Measurements from ENCODE around the gene TUBB6. TPM values are rescaled to one million over a fixed set of nuclear protein-coding genes. Genes with fewer than 3 reads are reported as not detected.

TUBB6 gene
- total RNA-seq, 4 donors from 2014 or later, result 245 to 506 (median 331) TPM

DNA sequence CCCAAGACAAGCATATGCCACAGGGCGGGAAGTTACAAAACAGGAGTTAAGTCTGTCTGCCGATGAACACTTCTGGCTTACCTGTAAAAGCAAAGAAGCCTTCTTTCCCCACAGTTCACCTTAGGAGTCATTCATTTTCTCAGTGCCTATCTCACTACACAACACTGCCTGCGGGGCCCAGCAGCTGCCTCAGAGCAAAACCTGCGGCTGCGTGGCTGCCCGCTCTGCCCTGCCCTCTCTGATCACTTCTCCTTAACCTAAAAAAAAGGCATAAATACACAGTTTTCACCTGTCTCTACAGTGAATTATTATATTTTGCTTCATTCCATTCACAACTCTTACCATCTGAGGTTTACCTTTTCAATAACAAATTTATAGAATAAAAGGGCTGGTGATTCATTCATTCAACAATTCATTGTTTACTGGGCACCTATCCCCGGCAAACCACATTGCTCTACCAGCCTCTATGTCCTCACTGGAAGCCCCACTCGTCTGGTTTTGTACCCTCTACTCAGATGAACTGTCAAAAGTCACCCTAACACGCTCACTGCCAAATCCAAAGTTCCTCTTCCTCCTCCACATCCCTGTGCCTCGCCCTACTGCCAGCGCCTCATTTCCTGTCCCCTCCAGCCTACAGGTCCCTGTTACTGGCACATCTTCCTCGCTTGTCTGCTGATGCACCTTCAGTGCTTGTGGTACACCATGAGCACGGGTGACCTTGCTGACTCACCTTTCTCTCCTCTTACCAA lies 37.6 kb downstream of the TUBB6 start:
- no peaks in the 10 kb centered on the region for H3K4me1 ChIP-seq
- TF ChIP-seq EP300 (IDR thresholded peaks at IDR 0.05), result no peak
- no peak for TF ChIP-seq POLR2A (IDR thresholded peaks at IDR 0.05)
- TF ChIP-seq, protein P1, sequence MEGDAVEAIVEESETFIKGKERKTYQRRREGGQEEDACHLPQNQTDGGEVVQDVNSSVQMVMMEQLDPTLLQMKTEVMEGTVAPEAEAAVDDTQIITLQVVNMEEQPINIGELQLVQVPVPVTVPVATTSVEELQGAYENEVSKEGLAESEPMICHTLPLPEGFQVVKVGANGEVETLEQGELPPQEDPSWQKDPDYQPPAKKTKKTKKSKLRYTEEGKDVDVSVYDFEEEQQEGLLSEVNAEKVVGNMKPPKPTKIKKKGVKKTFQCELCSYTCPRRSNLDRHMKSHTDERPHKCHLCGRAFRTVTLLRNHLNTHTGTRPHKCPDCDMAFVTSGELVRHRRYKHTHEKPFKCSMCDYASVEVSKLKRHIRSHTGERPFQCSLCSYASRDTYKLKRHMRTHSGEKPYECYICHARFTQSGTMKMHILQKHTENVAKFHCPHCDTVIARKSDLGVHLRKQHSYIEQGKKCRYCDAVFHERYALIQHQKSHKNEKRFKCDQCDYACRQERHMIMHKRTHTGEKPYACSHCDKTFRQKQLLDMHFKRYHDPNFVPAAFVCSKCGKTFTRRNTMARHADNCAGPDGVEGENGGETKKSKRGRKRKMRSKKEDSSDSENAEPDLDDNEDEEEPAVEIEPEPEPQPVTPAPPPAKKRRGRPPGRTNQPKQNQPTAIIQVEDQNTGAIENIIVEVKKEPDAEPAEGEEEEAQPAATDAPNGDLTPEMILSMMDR (IDR thresholded peaks at IDR 0.05), result no peak
- WGBS, 2 donors, result 90 to 92% methylated on average over 13 of the region's 13 CpGs
- no peak overlapping the region for H3K27ac ChIP-seq
- H3K4me3 ChIP-seq, result no peak overlapping the region
- H3K9me3 ChIP-seq, result no peaks in the 10 kb centered on the region
- DNase-seq (ENCODE audit: low spot score in 2 of 2), result no peak
- H3K27me3 ChIP-seq, result no peaks in the 10 kb centered on the region
- peaks cover 7 to 99% (median 20%) of the 10 kb centered on the region in 3 donors for H3K36me3 ChIP-seq

DNA sequence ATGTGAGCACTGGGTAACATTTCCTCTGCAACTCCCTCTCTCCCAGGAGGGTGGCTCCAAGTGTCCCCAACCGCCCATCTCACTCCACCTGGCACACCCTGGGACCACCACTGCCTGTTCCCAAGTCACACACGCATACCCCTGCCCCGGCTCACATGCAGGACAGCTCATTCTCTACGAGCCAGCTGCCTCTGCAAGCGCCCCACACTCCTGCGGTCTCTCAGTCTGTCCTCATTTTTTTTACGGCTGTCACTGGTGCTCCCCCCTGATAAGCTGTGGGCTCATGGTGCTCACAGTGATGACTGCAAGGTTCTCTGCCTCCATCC lies 38.2 kb downstream of the TUBB6 start:
- Histone ChIP-seq H3K9me3 (no peaks in the 10 kb centered on the region), H3K36me3 (peaks cover 9 to 99% (median 20%) of the 10 kb centered on the region in 3 donors), H3K4me1 (no peaks in the 10 kb centered on the region), H3K27me3 (no peaks in the 10 kb centered on the region), H3K4me3 (no peak overlapping the region), H3K27ac (no peak overlapping the region)
- 93 to 96% methylated on average over 7 of the region's 7 CpGs for WGBS, 2 donors
- DNase-seq (ENCODE audit: low spot score in 2 of 2), result no peak
- TF ChIP-seq POLR2A (IDR thresholded peaks at IDR 0.05) (no peak), EP300 (IDR thresholded peaks at IDR 0.05) (no peak)
- TF ChIP-seq, protein P1 (IDR thresholded peaks at IDR 0.05), result no peak

DNA sequence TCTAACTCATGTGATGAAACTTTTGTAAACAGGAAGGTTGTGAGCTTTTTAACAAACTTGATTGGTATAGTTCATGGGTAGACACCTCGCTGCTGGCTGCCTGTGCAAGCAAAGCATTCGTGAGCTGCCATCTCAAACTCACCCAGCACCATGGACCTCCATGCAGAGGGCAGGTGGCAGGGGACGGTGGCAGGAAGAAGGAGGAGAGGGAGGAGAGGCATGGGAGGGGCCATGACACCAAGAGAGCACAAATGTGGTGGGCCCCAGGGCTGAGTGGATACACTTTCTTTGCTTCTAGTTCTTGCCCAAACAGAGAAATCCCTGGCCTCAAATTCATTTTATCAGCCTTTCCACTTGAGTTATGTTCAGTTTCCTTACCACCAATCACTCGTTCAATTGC lies 39.9 kb downstream of the TUBB6 start:
- WGBS, 2 donors, result 83 to 89% methylated on average over 4 of the region's 4 CpGs
- Histone ChIP-seq H3K4me3 (no peak overlapping the region), H3K36me3 (peaks cover 9 to 99% (median 23%) of the 10 kb centered on the region in 3 donors), H3K27ac (no peak overlapping the region), H3K27me3 (no peaks in the 10 kb centered on the region), H3K9me3 (no peaks in the 10 kb centered on the region), H3K4me1 (no peaks in the 10 kb centered on the region)
- DNase-seq (ENCODE audit: low spot score in 2 of 2), result no peak
- TF ChIP-seq EP300 (IDR thresholded peaks at IDR 0.05) (no peak), POLR2A (IDR thresholded peaks at IDR 0.05) (no peak)
- TF ChIP-seq, protein P1 (IDR thresholded peaks at IDR 0.05), result no peak

DNA sequence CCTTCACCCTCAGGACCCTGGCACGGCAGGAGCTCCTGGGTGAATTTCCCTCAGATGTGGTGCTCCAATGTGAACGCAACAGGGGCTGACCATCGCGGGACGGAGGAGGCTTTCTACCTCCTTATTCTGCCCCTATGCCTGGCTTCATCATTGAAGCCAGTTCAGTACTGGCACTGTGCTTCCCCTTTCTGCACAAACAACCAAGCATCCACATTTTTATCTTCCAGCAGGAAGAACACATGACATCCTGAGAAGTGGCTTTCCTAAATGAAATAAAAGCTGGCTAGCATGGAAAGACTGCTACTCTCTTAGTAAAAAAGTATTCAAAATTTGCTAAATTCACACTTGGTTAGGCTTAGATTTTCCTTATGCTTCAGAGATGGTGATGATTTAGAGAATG lies 44.1 kb downstream of the TUBB6 start:
- Histone ChIP-seq H3K9me3 (no peaks in the 10 kb centered on the region), H3K36me3 (peaks cover 6 to 96% (median 9%) of the 10 kb centered on the region in 3 donors), H3K4me1 (no peaks in the 10 kb centered on the region), H3K27me3 (no peaks in the 10 kb centered on the region), H3K27ac (no peak overlapping the region), H3K4me3 (no peak overlapping the region)
- DNase-seq (ENCODE audit: low spot score in 2 of 2), result no peak
- 91 to 94% methylated on average over 5 of the region's 5 CpGs for WGBS, 2 donors
- TF ChIP-seq, protein P1 (IDR thresholded peaks at IDR 0.05), result no peak

DNA sequence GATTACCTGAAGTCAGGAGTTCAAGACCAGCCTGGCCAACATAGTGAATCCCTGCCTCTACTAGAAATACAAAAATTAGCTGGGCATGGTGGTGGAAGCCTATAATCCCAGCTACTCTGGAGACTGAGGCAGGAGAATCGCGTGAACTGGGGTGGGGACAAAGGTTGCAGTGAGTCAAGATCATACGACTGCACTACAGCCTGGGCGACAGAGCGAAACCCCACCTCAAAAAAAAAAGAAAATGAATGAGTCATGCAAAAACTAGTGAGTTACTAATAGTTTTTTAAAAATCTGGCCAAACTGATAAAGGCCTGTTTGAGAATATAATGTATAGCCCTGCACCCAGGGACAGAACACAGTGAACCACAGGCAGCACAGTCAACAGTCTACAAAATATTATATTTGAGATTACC lies 51.5 kb downstream of the TUBB6 start:
- DNase-seq (ENCODE audit: low spot score in 2 of 2), result no peak
- TF ChIP-seq, protein P1 (IDR thresholded peaks at IDR 0.05), result no peak
- TF ChIP-seq POLR2A (IDR thresholded peaks at IDR 0.05) (no peak), EP300 (IDR thresholded peaks at IDR 0.05) (no peak)
- Histone ChIP-seq H3K4me3 (no peak overlapping the region), H3K27ac (no peak overlapping the region), H3K9me3 (no peaks in the 10 kb centered on the region), H3K4me1 (peaks cover 0 to 11% (median 2%) of the 10 kb centered on the region in 4 donors), H3K27me3 (no peaks in the 10 kb centered on the region), H3K36me3 (peaks cover 0 to 93% (median 7%) of the 10 kb centered on the region in 3 donors)
- 94 to 95% methylated on average over 5 of the region's 5 CpGs for WGBS, 2 donors
